ENCODE results near the gene ALOX15B. TPM values are rescaled to one million over a fixed set of nuclear protein-coding genes. Genes with fewer than 3 reads are reported as not detected.

The ALOX15B gene
- total RNA-seq, 4 donors from 2014 or later = 13.9 to 116 (median 59.9) TPM

GRCh38 chr17:8069587-8069860 is 30.7 kb downstream of the ALOX15B start:
- H3K4me3 ChIP-seq (ENCODE audit: low read depth, poor library complexity, severe bottlenecking) = no peak overlapping the region
- intact Hi-C loops (cut with DNase I; ENCODE audit: low total_unique reads) = no loop called here

GRCh38 chr17:8071496-8071895 is 32.6 kb downstream of the ALOX15B start:
- 91 to 93% methylated on average over 12 of the region's 12 CpGs for WGBS, 2 donors
- TF ChIP-seq, protein P1, sequence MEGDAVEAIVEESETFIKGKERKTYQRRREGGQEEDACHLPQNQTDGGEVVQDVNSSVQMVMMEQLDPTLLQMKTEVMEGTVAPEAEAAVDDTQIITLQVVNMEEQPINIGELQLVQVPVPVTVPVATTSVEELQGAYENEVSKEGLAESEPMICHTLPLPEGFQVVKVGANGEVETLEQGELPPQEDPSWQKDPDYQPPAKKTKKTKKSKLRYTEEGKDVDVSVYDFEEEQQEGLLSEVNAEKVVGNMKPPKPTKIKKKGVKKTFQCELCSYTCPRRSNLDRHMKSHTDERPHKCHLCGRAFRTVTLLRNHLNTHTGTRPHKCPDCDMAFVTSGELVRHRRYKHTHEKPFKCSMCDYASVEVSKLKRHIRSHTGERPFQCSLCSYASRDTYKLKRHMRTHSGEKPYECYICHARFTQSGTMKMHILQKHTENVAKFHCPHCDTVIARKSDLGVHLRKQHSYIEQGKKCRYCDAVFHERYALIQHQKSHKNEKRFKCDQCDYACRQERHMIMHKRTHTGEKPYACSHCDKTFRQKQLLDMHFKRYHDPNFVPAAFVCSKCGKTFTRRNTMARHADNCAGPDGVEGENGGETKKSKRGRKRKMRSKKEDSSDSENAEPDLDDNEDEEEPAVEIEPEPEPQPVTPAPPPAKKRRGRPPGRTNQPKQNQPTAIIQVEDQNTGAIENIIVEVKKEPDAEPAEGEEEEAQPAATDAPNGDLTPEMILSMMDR (IDR thresholded peaks at IDR 0.05) = no peak
- no peak for TF ChIP-seq POLR2A (IDR thresholded peaks at IDR 0.05)
- no peak for DNase-seq (ENCODE audit: low spot score in 2 of 2)
- H3K4me3 ChIP-seq (ENCODE audit: low read depth, poor library complexity, severe bottlenecking) = no peak overlapping the region
- intact Hi-C loops (cut with DNase I; ENCODE audit: low total_unique reads) = no loop called here

More at GRCh38 chr17:8069587-8069860, 30.7 kb downstream of the ALOX15B start:
- 57 to 72% methylated on average over 3 of the region's 3 CpGs for WGBS, 2 donors
- TF ChIP-seq, protein P1 (IDR thresholded peaks at IDR 0.05) = no peak
- no peak for TF ChIP-seq POLR2A (IDR thresholded peaks at IDR 0.05)
- no peak for DNase-seq (ENCODE audit: low spot score in 2 of 2)

GRCh38 chr17:8072341-8072728 is 33.5 kb downstream of the ALOX15B start:
- no peak for DNase-seq (ENCODE audit: low spot score in 2 of 2)

GRCh38 chr17:8072729-8073461 is 34.0 kb downstream of the ALOX15B start:
- TF ChIP-seq POLR2A (IDR thresholded peaks at IDR 0.05) = no peak
- TF ChIP-seq, protein P1 (IDR thresholded peaks at IDR 0.05) = no peak
- WGBS, 2 donors = 2 to 6% methylated on average over 33 to 40 of the region's 40 CpGs
- intact Hi-C loops (cut with DNase I; ENCODE audit: low total_unique reads) = no loop called here
- DNase-seq (ENCODE audit: low spot score in 2 of 2) = no peak
- no peak overlapping the region for H3K4me3 ChIP-seq (ENCODE audit: low read depth, poor library complexity, severe bottlenecking)

More at GRCh38 chr17:8072341-8072728, 33.5 kb downstream of the ALOX15B start:
- TF ChIP-seq POLR2A (IDR thresholded peaks at IDR 0.05) = no peak
- TF ChIP-seq, protein P1 (IDR thresholded peaks at IDR 0.05) = no peak
- H3K4me3 ChIP-seq (ENCODE audit: low read depth, poor library complexity, severe bottlenecking) = no peak overlapping the region
- WGBS, 2 donors = 8 to 17% methylated on average over 3 to 27 of the region's 28 CpGs
- intact Hi-C loops (cut with DNase I; ENCODE audit: low total_unique reads) = no loop called here

GRCh38 chr17:8073627-8074484 is 35.0 kb downstream of the ALOX15B start:
- WGBS, 2 donors = 5% methylated on average over 25 to 28 of the region's 28 CpGs
- intact Hi-C loops (cut with DNase I; ENCODE audit: low total_unique reads) = no loop called here
- DNase-seq (ENCODE audit: low spot score in 2 of 2) = peak; percentile 38 to 94

More at GRCh38 chr17:8073627-8074484, 35.0 kb downstream of the ALOX15B start:
- TF ChIP-seq, protein P1 (IDR thresholded peaks at IDR 0.05) = peak in 1 of 3 donors; percentile 47
- TF ChIP-seq POLR2A (IDR thresholded peaks at IDR 0.05) = no peak
- H3K4me3 ChIP-seq (ENCODE audit: low read depth, poor library complexity, severe bottlenecking) = no peak overlapping the region
